ENCODE data around the gene JAG2.
A peak's percentile ranks its signal among the peaks of the same experiment; 100 is the strongest.

Gene JAG2

DNA sequence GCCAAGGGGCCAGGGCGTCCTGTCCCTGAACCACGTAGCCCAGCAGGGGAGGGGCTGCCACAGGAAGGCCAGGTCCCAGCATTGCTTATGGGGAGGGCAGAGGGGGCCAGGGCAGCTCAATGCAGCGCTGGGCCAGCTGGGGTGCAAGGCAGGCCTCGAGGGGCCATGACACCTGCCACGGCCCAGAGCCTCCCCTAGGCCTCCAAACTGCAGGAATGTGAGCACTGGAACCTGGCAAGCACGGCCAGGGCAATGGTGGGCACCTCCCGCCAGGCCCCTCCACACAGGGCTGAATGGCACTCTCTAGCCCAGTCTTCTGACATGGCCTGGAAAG lies 70.8 kb downstream of the JAG2 start:
- DNase-seq (ENCODE audit: extremely low spot score, insufficient read length, low read depth) (no peak), FAIRE-seq (no peak)

DNA sequence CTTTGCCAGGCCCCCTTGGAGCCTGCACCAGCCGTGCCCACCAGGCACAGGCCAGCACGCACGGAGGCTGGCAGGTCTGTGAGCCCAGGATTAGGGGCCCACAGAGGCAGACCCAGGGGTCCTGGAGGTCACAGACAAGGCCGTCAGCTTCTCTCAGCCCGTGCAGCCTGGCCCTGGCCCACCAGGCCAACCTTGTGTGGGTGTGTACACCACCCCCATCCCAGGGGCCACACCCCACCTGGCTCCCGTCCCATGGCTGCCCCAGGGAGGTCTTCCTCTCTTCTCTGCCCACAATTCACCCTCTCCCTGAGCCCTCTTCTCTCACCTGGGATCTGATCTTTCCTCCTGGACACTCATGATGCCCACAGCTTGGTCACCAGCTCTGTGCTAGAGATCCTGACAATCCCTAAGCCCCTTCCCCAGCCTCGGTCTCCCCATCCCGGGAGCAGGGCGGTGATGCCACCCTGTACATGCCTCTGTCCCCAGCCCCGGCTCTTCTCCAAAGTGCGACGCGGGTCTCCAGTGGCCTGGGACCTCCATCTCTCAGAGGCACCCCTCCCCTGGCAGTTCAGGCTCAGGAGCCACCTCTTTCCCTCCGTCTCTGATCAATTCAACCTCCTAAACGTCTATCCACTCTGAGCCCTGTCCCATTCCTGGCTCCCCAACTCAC lies 72.2 kb downstream of the JAG2 start:
- DNase-seq (ENCODE audit: extremely low spot score, insufficient read length, low read depth): no peak
- FAIRE-seq: no peak

DNA sequence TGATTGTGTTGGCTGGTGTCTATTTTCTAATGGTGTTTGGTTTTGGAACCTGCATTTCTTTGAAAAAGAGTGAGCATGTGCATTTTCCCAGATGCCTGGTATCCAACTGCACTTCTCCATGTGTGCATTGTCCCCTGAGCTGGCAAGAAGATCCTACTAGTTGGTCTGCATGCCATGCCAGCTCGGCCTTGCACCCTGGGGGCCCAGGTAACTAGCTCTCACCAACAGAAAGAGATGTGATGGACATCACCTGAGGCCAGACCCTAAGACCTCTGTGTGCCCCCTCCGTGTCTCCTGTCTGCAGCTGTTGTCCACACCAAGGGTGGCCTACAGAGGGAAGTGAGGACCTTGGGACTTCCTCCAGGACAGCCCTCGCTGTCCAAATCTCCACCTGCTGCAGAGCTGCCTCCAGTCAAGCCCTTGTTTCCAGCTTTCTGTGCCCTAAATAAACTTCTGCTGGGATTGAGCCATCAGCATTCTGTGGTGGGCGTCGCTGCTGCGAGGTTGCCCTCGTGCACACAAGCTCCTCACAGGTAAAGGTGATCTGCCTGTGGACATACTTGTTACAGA lies 73.3 kb downstream of the JAG2 start:
- DNase-seq (ENCODE audit: extremely low spot score, insufficient read length, low read depth) (no peak), FAIRE-seq (no peak)

DNA sequence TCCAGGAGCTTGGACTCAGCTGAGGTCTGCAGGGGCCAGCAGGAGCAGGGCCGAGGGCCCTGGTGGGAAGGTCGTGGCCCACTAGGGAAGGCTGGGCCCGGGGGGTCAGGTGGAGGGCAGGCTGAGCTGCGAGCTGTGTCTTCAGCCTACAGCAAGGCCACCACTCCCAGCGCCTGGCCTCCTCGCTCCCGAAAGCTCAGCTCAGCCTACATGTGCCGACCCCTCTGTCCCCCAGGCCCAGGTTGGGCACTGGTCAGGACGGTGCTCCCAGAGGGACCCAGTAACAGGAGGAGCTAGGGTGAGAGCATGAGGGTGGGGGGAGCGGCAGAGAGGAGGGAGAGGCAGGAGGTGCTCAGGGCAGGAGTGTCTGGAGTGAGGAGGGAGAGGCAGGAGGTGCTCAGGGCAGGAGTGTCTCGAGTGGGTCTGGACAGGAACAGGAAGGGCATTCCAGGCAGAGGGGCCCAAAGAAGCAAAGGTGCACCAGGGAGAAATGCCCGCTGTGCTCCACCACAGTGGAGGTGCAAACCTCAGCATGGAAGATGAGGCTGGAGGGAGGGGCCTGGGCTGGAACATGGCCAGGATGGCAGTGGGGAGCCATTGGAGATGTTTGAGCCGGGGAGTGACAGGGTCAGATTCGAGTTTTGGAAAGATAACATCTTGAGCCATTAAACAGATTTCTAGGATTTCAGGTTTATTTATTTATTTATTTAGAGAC lies 74.2 kb downstream of the JAG2 start:
- no peak for FAIRE-seq

DNA sequence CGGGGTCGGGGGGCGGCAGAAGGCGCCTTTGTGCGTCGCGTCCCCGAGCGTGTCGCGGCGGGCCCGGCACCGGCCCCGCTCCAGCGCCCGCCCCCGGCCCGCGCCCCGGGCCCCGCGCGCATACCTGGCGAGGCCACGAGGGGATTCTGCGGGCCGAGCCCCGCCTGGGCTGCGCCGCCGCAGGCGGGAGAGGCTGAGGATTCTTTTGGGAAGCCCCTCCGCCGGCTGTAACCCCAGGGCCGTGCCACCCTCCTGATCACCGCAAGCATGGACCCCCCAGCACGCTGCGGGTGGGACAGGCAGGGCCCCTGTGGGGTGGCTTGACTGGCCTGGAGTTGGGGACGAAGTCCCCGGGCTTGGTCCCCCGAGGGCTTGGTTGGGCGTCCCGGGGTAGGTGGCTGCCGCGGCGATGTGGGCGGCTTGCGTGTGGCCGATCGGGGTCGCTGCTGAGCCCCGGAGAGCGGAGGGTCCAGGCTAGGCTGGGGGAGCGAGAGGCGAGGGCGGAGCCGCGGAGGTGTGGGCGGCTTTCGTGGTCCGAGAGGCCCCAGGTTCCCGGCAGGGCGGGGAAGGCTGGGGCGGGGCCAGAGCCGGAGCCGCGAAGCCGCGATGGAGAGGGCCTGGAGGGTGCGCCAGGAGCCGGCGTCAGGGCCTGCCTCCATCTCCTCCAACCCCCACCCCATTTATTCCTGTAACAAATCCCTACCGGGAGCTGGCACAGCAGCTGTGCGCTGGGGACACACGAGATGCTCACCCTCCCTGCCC lies 75.0 kb downstream of the JAG2 start:
- peak; percentile 88 for FAIRE-seq
- peak; percentile 83 for DNase-seq (ENCODE audit: extremely low spot score, insufficient read length, low read depth)

More for the DNA sequence above, 74.2 kb downstream of the JAG2 start:
- no peak for DNase-seq (ENCODE audit: extremely low spot score, insufficient read length, low read depth)

DNA sequence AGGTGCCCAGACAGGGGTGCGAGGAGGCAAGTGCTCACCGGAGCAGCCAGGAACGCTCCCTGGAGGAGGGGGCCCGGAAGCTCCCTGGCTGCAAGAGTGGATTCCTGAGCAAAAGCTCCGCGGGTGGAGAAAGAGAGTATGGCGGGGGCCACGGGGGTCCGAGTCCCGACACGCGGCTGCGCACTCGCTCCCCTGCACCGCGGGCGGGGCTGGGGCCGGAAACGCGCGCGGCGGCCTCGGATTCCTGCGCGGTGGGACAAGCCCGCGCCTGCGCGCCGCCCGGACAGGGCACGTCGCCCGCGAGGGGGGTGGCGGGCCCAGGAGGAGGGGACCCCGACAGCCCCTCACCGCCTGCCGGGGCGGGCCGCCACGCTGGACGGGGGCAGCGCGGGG lies 75.5 kb downstream of the JAG2 start:
- DNase-seq (ENCODE audit: extremely low spot score, insufficient read length, low read depth) (no peak), FAIRE-seq (no peak)

DNA sequence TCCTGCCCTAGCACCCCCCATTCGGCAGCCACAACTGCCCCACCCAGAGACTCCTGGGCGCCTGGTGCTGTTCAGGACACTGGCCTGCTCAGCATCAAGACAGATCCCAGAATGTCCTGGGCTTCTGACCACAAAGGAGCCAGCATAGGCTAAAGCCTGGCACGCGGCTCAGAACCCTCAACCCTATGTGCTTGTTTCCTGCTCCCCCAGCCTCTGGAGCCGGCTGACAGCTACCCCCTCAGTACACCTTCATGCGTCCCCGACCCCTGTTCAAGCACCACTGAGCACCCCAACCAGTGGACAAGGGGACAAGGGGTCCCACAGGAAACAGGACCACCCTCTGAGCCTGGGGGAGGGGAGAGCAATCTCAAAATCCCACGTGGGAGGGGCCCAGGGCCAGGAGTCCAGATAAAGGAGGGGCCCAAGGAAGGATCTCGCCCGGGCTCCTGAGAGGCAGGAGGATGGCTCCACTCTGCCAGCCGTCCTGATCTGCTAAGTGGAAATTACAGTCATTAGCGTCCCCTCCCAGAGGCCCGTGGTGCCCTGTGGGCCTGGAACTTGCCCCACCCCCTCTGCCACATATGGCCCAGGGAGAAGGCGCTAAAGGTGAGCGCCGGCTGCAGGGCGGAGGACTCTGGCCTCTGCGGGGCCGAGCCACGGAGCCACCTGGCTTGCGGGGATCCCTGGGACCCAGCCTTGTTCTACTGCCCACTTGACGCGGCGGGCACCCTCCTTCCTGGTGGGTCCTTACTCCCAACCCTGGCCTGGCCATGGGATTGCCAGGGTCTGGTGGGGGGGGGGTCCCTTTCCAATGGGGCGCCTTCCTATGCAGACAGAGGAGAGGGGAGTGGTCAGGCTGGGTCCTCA lies 76.2 kb downstream of the JAG2 start:
- DNase-seq (ENCODE audit: extremely low spot score, insufficient read length, low read depth): no peak
- FAIRE-seq: no peak

DNA sequence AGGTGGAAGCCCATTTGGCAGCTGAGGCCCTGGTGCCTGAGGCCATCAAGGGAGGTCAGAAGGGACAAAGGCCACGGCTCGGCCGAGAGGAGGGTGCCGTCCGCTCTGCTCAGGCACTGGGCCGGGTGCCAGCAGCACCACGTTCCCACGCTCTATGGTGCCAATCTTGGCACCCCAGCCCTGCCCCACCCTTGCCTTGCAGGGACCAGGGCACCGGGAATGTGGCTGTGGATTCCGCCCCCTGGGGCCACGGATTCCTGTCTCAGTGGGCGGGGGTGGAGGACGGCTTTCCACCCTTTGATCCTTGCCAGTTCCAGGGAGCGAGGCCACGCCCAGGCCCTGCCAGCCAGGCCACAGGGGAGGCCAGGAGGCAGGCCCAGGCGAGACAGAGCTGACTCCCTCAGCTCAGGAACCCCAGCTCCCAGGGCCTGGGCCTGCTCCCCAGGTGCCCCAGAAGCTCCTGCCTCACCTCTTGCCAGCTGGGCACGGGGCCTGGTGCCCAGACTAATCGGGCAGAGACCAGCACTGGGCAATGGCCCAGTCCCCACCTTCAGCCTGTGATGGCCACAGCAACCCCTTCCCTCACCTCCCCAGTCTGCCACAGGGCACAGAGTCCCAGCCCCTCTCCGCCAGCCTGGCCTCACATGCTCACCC lies 76.9 kb downstream of the JAG2 start:
- DNase-seq (ENCODE audit: extremely low spot score, insufficient read length, low read depth) (no peak), FAIRE-seq (no peak)

DNA sequence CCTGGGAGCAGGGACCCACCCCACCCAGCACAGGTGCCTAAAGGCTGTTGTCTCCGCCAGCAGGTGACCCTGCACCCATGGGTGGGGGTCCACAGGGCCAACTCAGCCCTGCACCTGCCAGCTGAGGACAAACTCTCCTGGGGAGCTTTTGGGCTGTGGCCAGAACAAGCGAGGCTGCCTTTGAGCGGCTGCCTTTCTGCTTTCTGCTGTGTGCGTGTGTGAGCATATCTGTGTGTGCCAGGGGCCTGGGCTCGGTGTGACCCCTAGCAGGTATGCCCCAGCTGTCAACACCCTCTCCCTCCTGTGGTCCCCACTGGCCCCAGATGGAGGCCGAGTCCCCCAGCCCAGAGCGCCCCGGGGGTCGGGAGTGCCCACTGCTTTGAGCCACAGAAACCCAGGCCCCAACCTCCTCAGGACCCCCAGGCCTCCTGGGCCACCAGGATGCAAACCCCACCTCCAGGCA lies 77.5 kb downstream of the JAG2 start:
- no peak for FAIRE-seq
- DNase-seq (ENCODE audit: extremely low spot score, insufficient read length, low read depth): no peak
